ENCODE data around the gene CNOT4.
A peak's percentile ranks its signal among the peaks of the same experiment; 100 is the strongest.
"Not testable (repeated sequence)": the region's sequence is repeated elsewhere in the genome, so short reads cannot be mapped to it uniquely, and the experiment has no call there.

Gene CNOT4

GRCh38 chr7:135447748-135448147, 62.2 kb downstream of the CNOT4 start:
- no peak for DNase-seq

- no peak for DNase-seq
Measured at GRCh38 chr7:135445690-135446089, 64.2 kb downstream of the CNOT4 start.

GRCh38 chr7:135445266-135445665, 64.6 kb downstream of the CNOT4 start:
- not testable (repeated sequence) for DNase-seq

GRCh38 chr7:135441791-135442190, 68.1 kb downstream of the CNOT4 start:
- DNase-seq: no peak

GRCh38 chr7:135434047-135434446, 75.9 kb downstream of the CNOT4 start:
- DNase-seq: no peak

GRCh38 chr7:135430626-135431025, 79.3 kb downstream of the CNOT4 start:
- no peak for DNase-seq

- DNase-seq: no peak
Measured at GRCh38 chr7:135428879-135429278, 81.0 kb downstream of the CNOT4 start.

- no peak for DNase-seq
Measured at GRCh38 chr7:135428011-135428410, 81.9 kb downstream of the CNOT4 start.

- DNase-seq: no peak
Measured at GRCh38 chr7:135427166-135427565, 82.7 kb downstream of the CNOT4 start.

GRCh38 chr7:135425036-135425435, 84.9 kb downstream of the CNOT4 start:
- no peak for DNase-seq

GRCh38 chr7:135420786-135421185, 89.1 kb downstream of the CNOT4 start:
- no peak for DNase-seq

- DNase-seq: no peak
Measured at GRCh38 chr7:135416431-135416830, 93.5 kb downstream of the CNOT4 start.

GRCh38 chr7:135414850-135415439, 95.0 kb downstream of the CNOT4 start:
- peak; percentile 5 to 26 for DNase-seq

- no peak for DNase-seq
Measured at GRCh38 chr7:135414208-135414607, 95.7 kb downstream of the CNOT4 start.

GRCh38 chr7:135411098-135411497, 98.8 kb downstream of the CNOT4 start:
- no peak for DNase-seq

GRCh38 chr7:135410543-135410942, 99.4 kb downstream of the CNOT4 start:
- no peak for DNase-seq

GRCh38 chr7:135409845-135410542, 99.9 kb downstream of the CNOT4 start:
- DNase-seq: no peak

- DNase-seq: no peak
Measured at GRCh38 chr7:135407884-135408283, 102.0 kb downstream of the CNOT4 start.

GRCh38 chr7:135406918-135407317, 103.0 kb downstream of the CNOT4 start:
- DNase-seq: no peak

GRCh38 chr7:135405969-135406368, 103.9 kb downstream of the CNOT4 start:
- DNase-seq: no peak

- no peak for DNase-seq
Measured at GRCh38 chr7:135403302-135403701, 106.6 kb downstream of the CNOT4 start.

- no peak for DNase-seq
Measured at GRCh38 chr7:135397689-135398088, 112.2 kb downstream of the CNOT4 start.

GRCh38 chr7:135392701-135393100, 117.2 kb downstream of the CNOT4 start:
- no peak for DNase-seq

- no peak for DNase-seq
Measured at GRCh38 chr7:135391514-135391913, 118.4 kb downstream of the CNOT4 start.

- no peak for DNase-seq
Measured at GRCh38 chr7:135390829-135391228, 119.1 kb downstream of the CNOT4 start.

Data from CD4-positive, alpha-beta T cell treated with Interleukin-1 beta for 1 hour (primary cell).